Activated naive CD8-positive, alpha-beta T cell treated with anti-CD3 and anti-CD28 coated beads for 36 hours (primary cell): ENCODE results near the gene DNAJC18. TPM values are rescaled to one million over a fixed set of nuclear protein-coding genes. Genes with fewer than 3 reads are reported as not detected.

Experiments used
- DNase-seq: peaks from one replicate; pipeline ENCODE4 v3.0.0; 2021
- H3K27ac Mint-ChIP-seq: one replicate; pipeline ENCODE4 v1.8.0; 2022; ENCODE audit warnings: mild to moderate bottlenecking, moderate library complexity, mixed read lengths
- H3K27me3 Mint-ChIP-seq: one replicate; pipeline ENCODE4 v1.8.0; 2022; ENCODE audit warnings: mild to moderate bottlenecking, mixed read lengths
- H3K36me3 Mint-ChIP-seq: one replicate; pipeline ENCODE4 v1.8.0; 2021; ENCODE audit warnings: mild to moderate bottlenecking, mixed read lengths
- H3K4me1 Mint-ChIP-seq: one replicate; pipeline ENCODE4 v1.8.0; 2021; ENCODE audit warnings: mixed read lengths
- H3K4me3 Mint-ChIP-seq: one replicate; pipeline ENCODE4 v1.8.0; 2022; ENCODE audit warnings: mild to moderate bottlenecking, moderate library complexity, mixed read lengths
- H3K9me3 Mint-ChIP-seq: one replicate; pipeline ENCODE4 v1.8.0; 2022; ENCODE audit warnings: mixed read lengths
- total RNA-seq, 2 experiments: library from RNA; stranded (reverse); gene quantifications; one replicate each; pipeline ENCODE4 v1.2.3, GENCODE V29; 2021

The DNAJC18 gene
- total RNA-seq, 2 experiments from 2014 or later = 20.5 to 21.8 TPM

- H3K9me3 Mint-ChIP-seq = no peaks in the 10 kb centered on the region
- H3K4me3 Mint-ChIP-seq = no peak overlapping the region
- no peaks in the 10 kb centered on the region for H3K27me3 Mint-ChIP-seq
- H3K36me3 Mint-ChIP-seq = peaks cover 18% of the 10 kb centered on the region
- no peak overlapping the region for H3K27ac Mint-ChIP-seq
- H3K4me1 Mint-ChIP-seq = peaks cover 10% of the 10 kb centered on the region
- no peak for DNase-seq
Observed at GRCh38 chr5:139364466-139364865, 74.9 kb downstream of the DNAJC18 start.

GRCh38 chr5:139363937-139364336 lies 75.4 kb downstream of the DNAJC18 start:
- no peak for DNase-seq
- H3K9me3 Mint-ChIP-seq = no peaks in the 10 kb centered on the region
- H3K27me3 Mint-ChIP-seq = no peaks in the 10 kb centered on the region
- no peak overlapping the region for H3K4me3 Mint-ChIP-seq
- H3K4me1 Mint-ChIP-seq = peaks cover 10% of the 10 kb centered on the region
- no peak overlapping the region for H3K27ac Mint-ChIP-seq
- peaks cover 18% of the 10 kb centered on the region for H3K36me3 Mint-ChIP-seq

GRCh38 chr5:139361835-139362429 lies 77.4 kb downstream of the DNAJC18 start:
- Mint-ChIP-seq H3K36me3 (peaks cover 18% of the 10 kb centered on the region), H3K4me3 (no peak overlapping the region), H3K27ac (no peak overlapping the region)

GRCh38 chr5:139360384-139360783 lies 78.9 kb downstream of the DNAJC18 start:
- H3K27ac Mint-ChIP-seq = no peak overlapping the region
- no peak for DNase-seq
- H3K4me1 Mint-ChIP-seq = peaks cover 14% of the 10 kb centered on the region
- H3K27me3 Mint-ChIP-seq = no peaks in the 10 kb centered on the region
- H3K9me3 Mint-ChIP-seq = no peaks in the 10 kb centered on the region
- no peak overlapping the region for H3K4me3 Mint-ChIP-seq
- peaks cover 23% of the 10 kb centered on the region for H3K36me3 Mint-ChIP-seq

More at GRCh38 chr5:139361835-139362429, 77.4 kb downstream of the DNAJC18 start:
- Mint-ChIP-seq H3K27me3 (no peaks in the 10 kb centered on the region), H3K9me3 (no peaks in the 10 kb centered on the region), H3K4me1 (peaks cover 14% of the 10 kb centered on the region)
- no peak for DNase-seq

Other genes starting within 250 kb of the DNAJC18 start
- gene SIL1, start 241.2 kb downstream of the DNAJC18 start, total RNA-seq = 10 to 100 TPM; 19.8 to 21.4 TPM
- 100 to 1,000 TPM; 182 to 208 TPM for gene MATR3, start 145.8 kb downstream of the DNAJC18 start, total RNA-seq
- 10 to 100 TPM; 91.7 to 94.0 TPM for gene PAIP2, start 97.7 kb downstream of the DNAJC18 start, total RNA-seq
- not detected for gene SLC23A1, start 56.2 kb downstream of the DNAJC18 start, total RNA-seq
- 10 to 100 TPM; 10.4 to 10.6 TPM for gene MZB1, start 49.6 kb downstream of the DNAJC18 start, total RNA-seq
- gene PROB1, start 44.4 kb downstream of the DNAJC18 start, total RNA-seq = 1 to 10 TPM; 5.5 to 6.2 TPM
- 1 to 10 TPM; 2.2 to 4.0 TPM for gene SPATA24, start 35.4 kb downstream of the DNAJC18 start, total RNA-seq
- gene ECSCR, start 23.2 kb upstream of the DNAJC18 start, total RNA-seq = under 1 TPM; 0.36 to 0.49 TPM
- gene SMIM33, start 31.5 kb upstream of the DNAJC18 start, total RNA-seq = under 1 TPM in 1 of 2 experiments, not detected in 1; 0.16 TPM
- 10 to 100 TPM; 37.4 to 40.5 TPM for gene STING1, start 43.2 kb upstream of the DNAJC18 start, total RNA-seq
- gene UBE2D2, start 121.8 kb upstream of the DNAJC18 start, total RNA-seq = 100 to 1,000 TPM; 286 to 297 TPM
- gene CXXC5, start 208.8 kb upstream of the DNAJC18 start, total RNA-seq = 1 to 10 TPM; 1.3 to 2.0 TPM